ENCODE results near the gene HEPH.

DNA sequence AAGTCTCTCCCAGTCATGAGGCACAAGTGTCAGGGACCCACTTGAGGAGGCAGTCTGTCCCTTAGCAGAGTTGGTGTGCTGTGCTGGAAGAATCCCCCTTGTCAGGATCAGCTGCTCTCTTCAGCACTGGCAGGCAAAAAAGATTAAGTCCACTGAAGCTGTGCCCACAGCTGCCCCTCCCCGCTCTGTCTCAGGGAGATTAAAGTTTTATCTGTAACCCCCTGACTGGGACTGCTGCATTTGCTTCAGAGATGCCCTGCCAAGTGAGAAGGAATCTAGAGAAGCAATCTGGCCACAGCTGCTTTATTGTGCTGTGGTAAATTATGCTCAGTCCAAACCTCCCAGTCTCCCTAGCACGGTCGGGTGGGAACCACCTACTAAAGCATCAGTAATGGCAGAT, 37.4 kb upstream of the HEPH start:
- TF ChIP-seq, protein P1, sequence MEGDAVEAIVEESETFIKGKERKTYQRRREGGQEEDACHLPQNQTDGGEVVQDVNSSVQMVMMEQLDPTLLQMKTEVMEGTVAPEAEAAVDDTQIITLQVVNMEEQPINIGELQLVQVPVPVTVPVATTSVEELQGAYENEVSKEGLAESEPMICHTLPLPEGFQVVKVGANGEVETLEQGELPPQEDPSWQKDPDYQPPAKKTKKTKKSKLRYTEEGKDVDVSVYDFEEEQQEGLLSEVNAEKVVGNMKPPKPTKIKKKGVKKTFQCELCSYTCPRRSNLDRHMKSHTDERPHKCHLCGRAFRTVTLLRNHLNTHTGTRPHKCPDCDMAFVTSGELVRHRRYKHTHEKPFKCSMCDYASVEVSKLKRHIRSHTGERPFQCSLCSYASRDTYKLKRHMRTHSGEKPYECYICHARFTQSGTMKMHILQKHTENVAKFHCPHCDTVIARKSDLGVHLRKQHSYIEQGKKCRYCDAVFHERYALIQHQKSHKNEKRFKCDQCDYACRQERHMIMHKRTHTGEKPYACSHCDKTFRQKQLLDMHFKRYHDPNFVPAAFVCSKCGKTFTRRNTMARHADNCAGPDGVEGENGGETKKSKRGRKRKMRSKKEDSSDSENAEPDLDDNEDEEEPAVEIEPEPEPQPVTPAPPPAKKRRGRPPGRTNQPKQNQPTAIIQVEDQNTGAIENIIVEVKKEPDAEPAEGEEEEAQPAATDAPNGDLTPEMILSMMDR (IDR thresholded peaks at IDR 0.05; ENCODE audit: low read depth, low read length) = no peak
- TF ChIP-seq EZH2phosphoT487 (IDR thresholded peaks at IDR 0.05; ENCODE audit: low read depth) = no peak
